CD4-positive, alpha-beta T cell treated with Interferon alpha-2 for 1 hour (primary cell): ENCODE measurements around the gene SELL.
"Not testable (repeated sequence)": the region's sequence is repeated elsewhere in the genome, so short reads cannot be mapped to it uniquely, and the experiment has no call there.

Source experiments
- DNase-seq, 2 donors: peaks; one replicate each; pipeline ENCODE4 v3.0.0-alpha.2; 2020 to 2022

The SELL gene

GRCh38 chr1:169662680-169663079 lies 48.7 kb downstream of the SELL start:
- DNase-seq, result not testable (repeated sequence)

GRCh38 chr1:169661066-169661465 lies 50.4 kb downstream of the SELL start:
- DNase-seq, result not testable (repeated sequence)

GRCh38 chr1:169658777-169659176 lies 52.6 kb downstream of the SELL start:
- peak in 1 of 2 donors; percentile 56 for DNase-seq

GRCh38 chr1:169653873-169654272 lies 57.5 kb downstream of the SELL start:
- DNase-seq, result no peak

GRCh38 chr1:169651035-169651434 lies 60.4 kb downstream of the SELL start:
- no peak for DNase-seq

GRCh38 chr1:169650551-169650950 lies 60.9 kb downstream of the SELL start:
- DNase-seq, result no peak

GRCh38 chr1:169648709-169649108 lies 62.7 kb downstream of the SELL start:
- DNase-seq, result no peak

- DNase-seq, result peak in 1 of 2 donors; percentile 13
Measured at GRCh38 chr1:169648187-169648586, 63.2 kb downstream of the SELL start.

GRCh38 chr1:169647512-169647911 lies 63.9 kb downstream of the SELL start:
- DNase-seq, result no peak

GRCh38 chr1:169644297-169644696 lies 67.1 kb downstream of the SELL start:
- no peak for DNase-seq
